Skeletal muscle tissue (tissue), 4 donors: Measurements from ENCODE around the gene TEK. TPM values are rescaled to one million over a fixed set of nuclear protein-coding genes. Genes with fewer than 3 reads are reported as not detected.
A peak's percentile ranks its signal among the peaks of the same experiment; 100 is the strongest.

Experiments
- H3K27ac ChIP-seq: one replicate; pipeline ENCODE4 v1.7.0; 2013; ENCODE audit warnings: mild to moderate bottlenecking, low read depth, low read length, inconsistent platforms
- H3K27me3 ChIP-seq, 3 donors: one replicate each; pipeline ENCODE4 v1.7.0; 2013; ENCODE audit warnings: low read length in 3 of 3; ENCODE audit not compliant: control insufficient read depth in 3 of 3, insufficient read depth in 3 of 3
- H3K36me3 ChIP-seq, 3 donors: one replicate each; pipeline ENCODE4 v1.7.0; 2013; ENCODE audit warnings: low read length in 3 of 3; ENCODE audit not compliant: control insufficient read depth in 3 of 3, insufficient read depth in 3 of 3
- H3K4me1 ChIP-seq, 3 donors: one replicate each; pipeline ENCODE4 v1.7.0; 2013; ENCODE audit warnings: low read length in 3 of 3, mild to moderate bottlenecking in 3 of 3; ENCODE audit not compliant: control insufficient read depth in 3 of 3, insufficient read depth in 3 of 3
- H3K4me3 ChIP-seq, 3 donors: one replicate each; pipeline ENCODE4 v1.7.0; 2013; ENCODE audit warnings: low read length in 3 of 3
- H3K9ac ChIP-seq, 3 donors: one replicate each; pipeline ENCODE4 v1.7.0; 2013; ENCODE audit warnings: low read length in 3 of 3, mild to moderate bottlenecking in 3 of 3, moderate library complexity in 2 of 3, low read depth in 1 of 3
- H3K9me3 ChIP-seq, 3 donors: one replicate each; pipeline ENCODE4 v1.7.0; 2013; ENCODE audit warnings: low read length in 3 of 3; ENCODE audit not compliant: control insufficient read depth in 3 of 3
- total RNA-seq: library from RNA; depleted of rRNA; stranded (reverse); fragments of >200 nt; gene quantifications from one replicate; pipeline ENCODE4 v1.2.3, GENCODE V29; 2014
- donor health status: Osteomylitis.

The TEK gene
- 23.0 TPM for total RNA-seq

- Histone ChIP-seq H3K4me3 (peak within 1 kb of the TSS; percentile 32 to 72 (median 41)), H3K4me1 (no peaks in the 10 kb centered on the region), H3K9ac (peak within 1 kb of the TSS in 2 of 3 donors; percentile 47 to 54), H3K27ac (no peak within 1 kb of the TSS), H3K36me3 (no peaks in the 10 kb centered on the region), H3K9me3 (no peaks in the 10 kb centered on the region), H3K27me3 (no peaks in the 10 kb centered on the region)
Observed at GRCh38 chr9:27108981-27109541, at the start of gene TEK. TSS of gene TEK (plus strand) at chr9:27109225. CDS start at chr9:27109591, 366 bp downstream.

GRCh38 chr9:27059412-27059811 lies 49.6 kb upstream of the TEK start:
- Histone ChIP-seq H3K9ac (no peak overlapping the region), H3K9me3 (no peaks in the 10 kb centered on the region), H3K4me1 (no peaks in the 10 kb centered on the region), H3K27me3 (no peaks in the 10 kb centered on the region), H3K27ac (no peak overlapping the region), H3K4me3 (no peak overlapping the region), H3K36me3 (peaks cover 0 to 4% (median 4%) of the 10 kb centered on the region in 3 donors)

- no peak overlapping the region for H3K4me3 ChIP-seq
Observed at GRCh38 chr9:27059907-27060306, 49.1 kb upstream of the TEK start.

GRCh38 chr9:27065288-27065687 lies 43.7 kb upstream of the TEK start:
- H3K27ac ChIP-seq: no peak overlapping the region
- H3K9me3 ChIP-seq: no peaks in the 10 kb centered on the region
- H3K27me3 ChIP-seq: no peaks in the 10 kb centered on the region
- no peak overlapping the region for H3K4me3 ChIP-seq
- no peaks in the 10 kb centered on the region for H3K4me1 ChIP-seq
- H3K36me3 ChIP-seq: peaks cover 0 to 4% (median 4%) of the 10 kb centered on the region in 3 donors
- H3K9ac ChIP-seq: no peak overlapping the region

More at GRCh38 chr9:27059907-27060306, 49.1 kb upstream of the TEK start:
- peaks cover 0 to 4% (median 4%) of the 10 kb centered on the region in 3 donors for H3K36me3 ChIP-seq
- H3K4me1 ChIP-seq: no peaks in the 10 kb centered on the region
- no peak overlapping the region for H3K27ac ChIP-seq
- no peak overlapping the region for H3K9ac ChIP-seq
- no peaks in the 10 kb centered on the region for H3K9me3 ChIP-seq
- H3K27me3 ChIP-seq: no peaks in the 10 kb centered on the region

GRCh38 chr9:27073841-27074728 lies 34.9 kb upstream of the TEK start:
- H3K9me3 ChIP-seq: no peaks in the 10 kb centered on the region
- no peak overlapping the region for H3K4me3 ChIP-seq
- H3K4me1 ChIP-seq: no peaks in the 10 kb centered on the region
- no peak overlapping the region for H3K9ac ChIP-seq
- H3K27me3 ChIP-seq: no peaks in the 10 kb centered on the region
- H3K27ac ChIP-seq: no peak overlapping the region
- H3K36me3 ChIP-seq: no peaks in the 10 kb centered on the region

GRCh38 chr9:27078685-27079084 lies 30.3 kb upstream of the TEK start:
- no peaks in the 10 kb centered on the region for H3K27me3 ChIP-seq
- H3K4me1 ChIP-seq: no peaks in the 10 kb centered on the region
- no peaks in the 10 kb centered on the region for H3K36me3 ChIP-seq
- no peak overlapping the region for H3K9ac ChIP-seq
- H3K9me3 ChIP-seq: no peaks in the 10 kb centered on the region
- H3K4me3 ChIP-seq: no peak overlapping the region
- no peak overlapping the region for H3K27ac ChIP-seq

- Histone ChIP-seq H3K27ac (no peak overlapping the region), H3K9ac (no peak overlapping the region), H3K36me3 (no peaks in the 10 kb centered on the region), H3K4me1 (no peaks in the 10 kb centered on the region), H3K27me3 (no peaks in the 10 kb centered on the region), H3K9me3 (no peaks in the 10 kb centered on the region), H3K4me3 (no peak overlapping the region)
Observed at GRCh38 chr9:27085456-27085855, 23.6 kb upstream of the TEK start.

- H3K4me3 ChIP-seq: no peak overlapping the region
- no peaks in the 10 kb centered on the region for H3K4me1 ChIP-seq
- H3K27ac ChIP-seq: no peak overlapping the region
- H3K9me3 ChIP-seq: no peaks in the 10 kb centered on the region
- no peaks in the 10 kb centered on the region for H3K36me3 ChIP-seq
- no peak overlapping the region for H3K9ac ChIP-seq
- no peaks in the 10 kb centered on the region for H3K27me3 ChIP-seq
Observed at GRCh38 chr9:27086818-27087680, 22.0 kb upstream of the TEK start.

- no peaks in the 10 kb centered on the region for H3K4me1 ChIP-seq
- no peak overlapping the region for H3K4me3 ChIP-seq
- no peak overlapping the region for H3K9ac ChIP-seq
- no peak overlapping the region for H3K27ac ChIP-seq
- no peaks in the 10 kb centered on the region for H3K27me3 ChIP-seq
- no peaks in the 10 kb centered on the region for H3K36me3 ChIP-seq
- no peaks in the 10 kb centered on the region for H3K9me3 ChIP-seq
Observed at GRCh38 chr9:27088981-27089380, 20.0 kb upstream of the TEK start.
